HepG2 (cell line): ENCODE data around the gene CDK5R1. TPM values are rescaled to one million over a fixed set of nuclear protein-coding genes. Genes with fewer than 3 reads are reported as not detected.
A peak's percentile ranks its signal among the peaks of the same experiment; 100 is the strongest.

Experiments used
- ATAC-seq: fragments of 200-7000 bp; cut with Tn5 transposase; 3 replicates; pipeline ENCODE4 v1.9.1; 2020; ENCODE audit warnings: mild to moderate bottlenecking, moderate library complexity
- BruUV-seq: library from RNA; stranded (reverse); fragments of 400-500 nt; replicated peaks from 2 replicates; lab custom pipeline; 2021; lab: Mats Ljungman, UMichigan
- CTCF ChIA-PET: fragments of 300-600 bp; formaldehyde crosslinking; extraction: SDS; loops from one replicate; lab custom pipeline; 2021; ENCODE audit warnings: low total read pairs, inconsistent platforms, low intra/inter-chr PET ratio; lab: Yijun Ruan, JAX
- POLR2A ChIA-PET: fragments of 350-600 bp; sonication (Branson Sonifier 250); formaldehyde crosslinking; loops from one replicate; lab custom pipeline; 2020; ENCODE audit warnings: antibody characterized with exemption, inconsistent platforms; lab: Yijun Ruan, JAX
- DNase-seq: peaks from one replicate; pipeline ENCODE4 v3.0.0-alpha.2; 2015; ENCODE audit warnings: low spot score
- FAIRE-seq: peaks from 3 replicates; lab custom pipeline; 2011; peaks lifted over from hg19 to GRCh38; lab: Jason Lieb, UNC
- H2AFZ ChIP-seq: one replicate; pipeline ENCODE4 v1.6.1; 2011; ENCODE audit warnings: low read length, inconsistent platforms
- H3K27ac ChIP-seq: fragments of 300-600 bp; 3 replicates; pipeline ENCODE4 v1.8.0; 2011; ENCODE audit warnings: mixed run types, mild to moderate bottlenecking, mixed read lengths, low read length, inconsistent platforms; ENCODE audit not compliant: insufficient read depth; ENCODE audit errors: extremely low read length
- H3K27me3 ChIP-seq, 2 experiments: fragments of 200-600 bp in 1 of 2; 2 replicates in 1 of 2; 3 replicates in 1 of 2; pipeline versions ENCODE4 v1.6.0 to v1.8.0; 2011; ENCODE audit warnings: low read length in 2 of 2, mild to moderate bottlenecking in 2 of 2, moderate library complexity in 2 of 2, inconsistent platforms in 1 of 2; ENCODE audit not compliant: insufficient read depth in 2 of 2, control insufficient read depth in 1 of 2
- H3K36me3 ChIP-seq, 2 experiments: fragments of 200-600 bp in 1 of 2; replicated peaks in 1 of 2; 2 replicates in 1 of 2; 3 replicates in 1 of 2; pipeline versions ENCODE4 v1.5.1 to v1.8.0; 2011; ENCODE audit warnings: low read length in 2 of 2, inconsistent platforms in 1 of 2; ENCODE audit not compliant: insufficient read depth in 2 of 2, control insufficient read depth in 1 of 2
- H3K4me1 ChIP-seq: 2 replicates; pipeline ENCODE4 v1.5.1; 2012; ENCODE audit warnings: low read length, inconsistent platforms; ENCODE audit not compliant: insufficient read depth
- H3K4me2 ChIP-seq: 2 replicates; pipeline ENCODE4 v1.6.0; 2011; ENCODE audit warnings: low read depth, low read length, inconsistent platforms
- H3K4me3 ChIP-seq, 3 experiments: fragments of 200-600 bp in 1 of 3; sonication (generic), shearing (Covaris generic) in 1 of 3; replicated peaks in 1 of 3; 2 replicates each; pipeline ENCODE4 v1.5.1; 2011 to 2016; ENCODE audit warnings: low read length in 3 of 3, inconsistent platforms in 2 of 3, low read depth in 2 of 3, mild to moderate bottlenecking in 2 of 3, control low read depth in 1 of 3, mixed read lengths in 1 of 3; ENCODE audit not compliant: insufficient read depth in 1 of 3
- H3K79me2 ChIP-seq: one replicate; pipeline ENCODE4 v1.6.1; 2011; ENCODE audit warnings: low read length, inconsistent platforms; ENCODE audit not compliant: insufficient read depth
- H3K9ac ChIP-seq: 2 replicates; pipeline ENCODE4 v1.6.0; 2011; ENCODE audit warnings: mild to moderate bottlenecking, low read depth, low read length, inconsistent platforms; ENCODE audit not compliant: insufficient read depth
- H3K9me3 ChIP-seq: 2 replicates; pipeline ENCODE4 v1.5.1; 2012; ENCODE audit warnings: mild to moderate bottlenecking, low read length
- H4K20me1 ChIP-seq: 2 replicates; pipeline ENCODE4 v1.6.0; 2011; ENCODE audit warnings: inconsistent platforms, mild to moderate bottlenecking, low read length, moderate library complexity; ENCODE audit not compliant: insufficient read depth
- IKZF1 ChIP-seq: fragments of 450-650 bp; IDR thresholded peaks from 2 replicates; pipeline ENCODE4 v1.7.1; 2016
- LCORL ChIP-seq, 2 experiments: fragments of 450-650 bp in 1 of 2; sonication (generic) in 1 of 2; formaldehyde crosslinking in 1 of 2; IDR thresholded peaks; 2 replicates each; pipeline versions ENCODE4 v1.5.0 to v1.6.1; 2017 to 2020; ENCODE audit warnings: antibody characterized with exemption in 1 of 2, missing genetic modification reagents in 1 of 2
- MAFF ChIP-seq: IDR thresholded peaks from 2 replicates; pipeline ENCODE4 v1.6.1; 2011; ENCODE audit warnings: low read depth, low read length, improper control_type of control experiment
- RELA ChIP-seq: sonication (generic); formaldehyde crosslinking; IDR thresholded peaks from 2 replicates; pipeline ENCODE4 v1.4.0; 2020; ENCODE audit warnings: missing genetic modification reagents
- TFE3 ChIP-seq: IDR thresholded peaks from 2 replicates; pipeline ENCODE4 v1.6.1; 2016
- ZBTB21 ChIP-seq: sonication (generic); formaldehyde crosslinking; IDR thresholded peaks from 2 replicates; pipeline ENCODE4 v1.4.0; 2020; ENCODE audit warnings: missing genetic modification reagents
- ZMYM3 ChIP-seq: sonication (generic); formaldehyde crosslinking; IDR thresholded peaks from 2 replicates; pipeline ENCODE4 v1.5.1; 2020; ENCODE audit warnings: mild to moderate bottlenecking, missing genetic modification reagents
- ZNF280D ChIP-seq: sonication (generic); formaldehyde crosslinking; IDR thresholded peaks from 2 replicates; pipeline ENCODE4 v1.5.1; 2020; ENCODE audit warnings: mild to moderate bottlenecking, missing genetic modification reagents
- WGBS: methylation state at CpG from one replicate; pipeline ENCODE4 v1.1.6; 2017; ENCODE audit warnings: low lambda C conversion rate; 5-methylcytosine and 5-hydroxymethylcytosine counted together
- in situ Hi-C: cut with HindIII; loops from 2 replicates; pipeline ENCODE4 v1.10.0; 2017; ENCODE audit warnings: low pct_unique_long_range_greater_than_20kb; ENCODE audit not compliant: extremely low pct_ligation_motif_present
- intact Hi-C: fragments of 100-400 bp; cut with micrococcal nuclease; formaldehyde crosslinking; loops from one replicate; pipeline ENCODE4 v1.10.0; 2022; ENCODE audit not compliant: unreplicated experiment
- polyA plus RNA-seq, 8 experiments: library from polyadenylated mRNA; depleted of rRNA in 3 of 8; stranded (reverse) in 7 of 8; unstranded in 1 of 8; fragments of >200 nt; fragmentation: Illumina TruSeq in 4 of 8; extraction: Trizol in 4 of 8; gene quantifications; 2 replicates each; pipeline versions ENCODE4 v1.2.1 to v1.2.3, GENCODE V29; 2011 to 2016; ENCODE audit warnings: low read depth in 4 of 8, missing spikeins in 1 of 8, mixed read lengths in 1 of 8; ENCODE audit not compliant: insufficient read depth in 1 of 8
- total RNA-seq, 5 experiments: library from RNA; depleted of rRNA; stranded (reverse); fragments of >200 nt; fragmentation: Illumina TruSeq; extraction: Trizol; gene quantifications; 2 replicates each; pipeline ENCODE4 v1.2.3, GENCODE V29; 2016; ENCODE audit warnings: low read depth in 1 of 5
- TF ChIP-seq, protein P1 (sequence below): sonication (generic); formaldehyde crosslinking; IDR thresholded peaks from 2 replicates; pipeline ENCODE4 v1.4.0; 2020; ENCODE audit warnings: mild to moderate bottlenecking, missing genetic modification reagents
- TF ChIP-seq, protein P2 (sequence below): sonication (generic); formaldehyde crosslinking; IDR thresholded peaks from 2 replicates; pipeline ENCODE4 v1.4.0; 2020; ENCODE audit warnings: low read depth, mild to moderate bottlenecking, missing genetic modification reagents

The CDK5R1 gene
- total and polyA plus RNA-seq, 2 of the 13 experiments (the other 11 are each of a cell fraction or from before 2014, with no cell fraction given): 1.1 to 3.9 TPM

DNA sequence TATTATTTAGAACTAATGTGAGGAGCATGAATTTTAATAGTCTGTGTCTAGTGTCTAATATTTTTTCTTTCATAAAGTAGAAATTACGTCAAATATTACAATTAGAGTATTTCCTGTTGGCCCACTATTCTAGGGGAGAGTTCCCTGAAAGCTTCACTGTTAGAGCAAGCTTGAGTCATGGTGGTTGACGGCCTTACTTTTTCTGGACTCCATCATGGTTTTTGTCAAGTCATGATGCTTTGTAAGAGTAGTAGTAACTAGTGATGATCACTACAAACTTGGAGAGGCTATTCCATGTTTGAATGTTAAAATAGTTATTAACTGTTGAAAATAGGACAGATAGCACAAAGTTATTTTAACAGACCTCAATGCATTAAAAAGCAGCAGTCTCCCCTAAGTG is 40.8 kb upstream of the CDK5R1 start:
- Histone ChIP-seq H3K9me3 (no peaks in the 10 kb centered on the region), H3K79me2 (peaks cover 51% of the 10 kb centered on the region), H4K20me1 (peaks cover 15% of the 10 kb centered on the region), H3K4me2 (peak overlapping the region; percentile 97), H3K9ac (peak overlapping the region; percentile 91), H3K36me3 (peaks cover 4 to 25% of the 10 kb centered on the region in 2 experiments), H3K27ac (no peak overlapping the region), H3K4me1 (peaks cover 48% of the 10 kb centered on the region), H3K27me3 (no peaks in the 10 kb centered on the region), H2AFZ (no peak overlapping the region), H3K4me3 (peak overlapping the region; percentile 81 to 97 (median 88); a peak in 5 of 6 replicates)
- ChIA-PET POLR2A (no interaction called here), CTCF (no interaction called here)
- no peak for DNase-seq
- no peak for ATAC-seq
- BruUV-seq: no TSS peak
- 41% methylated on average over 2 of the region's 2 CpGs for WGBS
- in situ Hi-C loops: no loop called here
- intact Hi-C loops: no loop called here
- FAIRE-seq: peak; percentile 46
- no peak for TF ChIP-seq ZBTB21
- TF ChIP-seq TFE3 (CRISPR knock-in tag): no peak
- TF ChIP-seq ZNF280D (CRISPR knock-in tag): no peak
- TF ChIP-seq, protein P1, sequence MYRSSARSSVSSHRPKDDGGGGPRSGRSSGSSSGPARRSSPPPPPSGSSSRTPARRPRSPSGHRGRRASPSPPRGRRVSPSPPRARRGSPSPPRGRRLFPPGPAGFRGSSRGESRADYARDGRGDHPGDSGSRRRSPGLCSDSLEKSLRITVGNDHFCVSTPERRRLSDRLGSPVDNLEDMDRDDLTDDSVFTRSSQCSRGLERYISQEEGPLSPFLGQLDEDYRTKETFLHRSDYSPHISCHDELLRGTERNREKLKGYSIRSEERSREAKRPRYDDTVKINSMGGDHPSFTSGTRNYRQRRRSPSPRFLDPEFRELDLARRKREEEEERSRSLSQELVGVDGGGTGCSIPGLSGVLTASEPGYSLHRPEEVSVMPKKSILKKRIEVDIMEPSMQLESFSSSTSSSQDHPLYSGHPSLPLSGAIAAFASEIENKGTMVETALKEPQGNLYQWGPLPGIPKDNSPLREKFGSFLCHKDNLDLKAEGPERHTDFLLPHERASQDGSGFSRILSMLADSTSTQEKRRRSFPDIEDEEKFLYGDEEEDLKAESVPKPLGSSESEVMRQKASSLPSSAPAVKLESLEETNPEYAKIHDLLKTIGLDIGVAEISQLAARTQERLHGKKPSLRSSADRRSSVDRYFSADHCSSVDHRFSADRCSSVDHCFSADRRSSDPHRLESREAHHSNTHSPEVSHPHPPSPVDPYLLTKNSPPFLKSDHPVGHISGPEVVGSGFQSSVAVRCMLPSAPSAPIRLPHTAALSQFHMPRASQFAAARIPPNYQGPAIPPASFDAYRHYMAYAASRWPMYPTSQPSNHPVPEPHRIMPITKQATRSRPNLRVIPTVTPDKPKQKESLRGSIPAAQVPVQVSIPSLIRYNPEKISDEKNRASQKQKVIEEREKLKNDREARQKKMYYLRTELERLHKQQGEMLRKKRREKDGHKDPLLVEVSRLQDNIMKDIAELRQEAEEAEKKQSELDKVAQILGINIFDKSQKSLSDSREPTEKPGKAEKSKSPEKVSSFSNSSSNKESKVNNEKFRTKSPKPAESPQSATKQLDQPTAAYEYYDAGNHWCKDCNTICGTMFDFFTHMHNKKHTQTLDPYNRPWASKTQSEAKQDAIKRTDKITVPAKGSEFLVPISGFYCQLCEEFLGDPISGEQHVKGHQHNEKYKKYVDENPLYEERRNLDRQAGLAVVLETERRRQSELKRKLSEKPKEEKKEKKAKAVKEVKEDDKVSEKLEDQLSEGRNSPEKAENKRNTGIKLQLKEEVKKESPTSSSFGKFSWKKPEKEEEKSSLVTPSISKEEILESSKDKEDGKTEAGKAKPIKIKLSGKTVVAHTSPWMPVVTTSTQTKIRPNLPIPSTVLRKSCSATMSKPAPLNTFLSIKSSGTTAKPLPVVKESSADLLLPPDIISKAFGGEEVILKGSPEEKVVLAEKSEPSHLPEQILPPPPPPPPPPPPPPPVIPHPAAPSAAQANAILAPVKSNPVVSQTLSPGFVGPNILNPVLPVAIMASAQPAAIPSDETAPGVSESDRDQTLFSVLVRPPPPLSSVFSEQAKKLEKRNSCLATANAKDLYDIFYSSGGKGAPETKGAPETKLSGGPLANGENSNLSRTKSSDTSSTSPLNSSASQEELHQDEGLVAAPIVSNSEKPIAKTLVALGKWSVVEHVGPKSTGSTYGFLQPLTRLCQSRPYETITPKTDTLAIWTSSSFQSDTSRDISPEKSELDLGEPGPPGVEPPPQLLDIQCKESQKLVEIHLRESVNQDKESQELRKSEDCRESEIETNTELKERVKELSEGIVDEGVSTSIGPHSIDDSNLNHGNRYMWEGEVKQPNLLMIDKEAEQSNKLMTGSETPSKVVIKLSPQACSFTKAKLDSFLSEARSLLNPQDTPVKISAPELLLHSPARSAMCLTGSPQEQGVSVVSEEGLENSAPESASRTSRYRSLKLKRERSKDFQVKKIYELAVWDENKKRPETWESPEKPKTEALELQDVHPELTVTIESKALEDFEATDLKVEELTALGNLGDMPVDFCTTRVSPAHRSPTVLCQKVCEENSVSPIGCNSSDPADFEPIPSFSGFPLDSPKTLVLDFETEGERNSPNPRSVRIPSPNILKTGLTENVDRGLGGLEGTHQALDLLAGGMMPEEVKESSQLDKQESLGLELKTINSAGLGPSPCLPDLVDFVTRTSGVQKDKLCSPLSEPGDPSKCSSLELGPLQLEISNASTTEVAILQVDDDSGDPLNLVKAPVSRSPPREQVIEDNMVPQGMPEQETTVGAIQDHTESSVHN (CRISPR knock-in tag): no peak
- 0 out of 2 replicates have a peak, but pooled peaks have one; percentile 24 for TF ChIP-seq MAFF
- no peak for TF ChIP-seq IKZF1
- TF ChIP-seq LCORL (IDR thresholded peaks at IDR 0.05): no peak
- TF ChIP-seq LCORL (CRISPR knock-in tag; IDR thresholded peaks at IDR 0.05): no peak
- TF ChIP-seq, protein P2, sequence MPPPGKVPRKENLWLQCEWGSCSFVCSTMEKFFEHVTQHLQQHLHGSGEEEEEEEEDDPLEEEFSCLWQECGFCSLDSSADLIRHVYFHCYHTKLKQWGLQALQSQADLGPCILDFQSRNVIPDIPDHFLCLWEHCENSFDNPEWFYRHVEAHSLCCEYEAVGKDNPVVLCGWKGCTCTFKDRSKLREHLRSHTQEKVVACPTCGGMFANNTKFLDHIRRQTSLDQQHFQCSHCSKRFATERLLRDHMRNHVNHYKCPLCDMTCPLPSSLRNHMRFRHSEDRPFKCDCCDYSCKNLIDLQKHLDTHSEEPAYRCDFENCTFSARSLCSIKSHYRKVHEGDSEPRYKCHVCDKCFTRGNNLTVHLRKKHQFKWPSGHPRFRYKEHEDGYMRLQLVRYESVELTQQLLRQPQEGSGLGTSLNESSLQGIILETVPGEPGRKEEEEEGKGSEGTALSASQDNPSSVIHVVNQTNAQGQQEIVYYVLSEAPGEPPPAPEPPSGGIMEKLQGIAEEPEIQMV: no peak
- no peak for TF ChIP-seq ZMYM3 (CRISPR knock-in tag)
- TF ChIP-seq RELA (CRISPR knock-in tag): no peak
